DOHH2 (cell line): Measurements from ENCODE around the gene DCST2.

Experiments
- H3F3A ChIP-seq: fragments of 200-600 bp; sonication (generic), shearing (Covaris generic); 2 replicates; pipeline ENCODE4 v1.6.0; 2016; ENCODE audit warnings: antibody characterized with exemption, mild to moderate bottlenecking; ENCODE audit not compliant: control insufficient read depth, insufficient read depth
- H3K27ac ChIP-seq: fragments of 200-600 bp; sonication (generic); 2 replicates; pipeline ENCODE4 v1.5.1; 2014; ENCODE audit warnings: low read depth, mild to moderate bottlenecking, low read length, moderate library complexity
- H3K27me3 ChIP-seq: fragments of 200-600 bp; sonication (generic); 2 replicates; pipeline ENCODE4 v1.6.1; 2014; ENCODE audit warnings: mild to moderate bottlenecking, low read length, mixed read lengths; ENCODE audit not compliant: control insufficient read depth
- H3K36me3 ChIP-seq: fragments of 200-600 bp; sonication (generic); 2 replicates; pipeline ENCODE4 v1.6.1; 2014; ENCODE audit warnings: mild to moderate bottlenecking, low read length, moderate library complexity, mixed read lengths; ENCODE audit not compliant: control insufficient read depth
- H3K4me1 ChIP-seq: fragments of 200-600 bp; sonication (generic); 2 replicates; pipeline ENCODE4 v1.6.1; 2014; ENCODE audit warnings: mild to moderate bottlenecking, low read length, mixed read lengths; ENCODE audit not compliant: control insufficient read depth
- H3K4me2 ChIP-seq: fragments of 200-600 bp; sonication (generic); 2 replicates; pipeline ENCODE4 v1.6.0; 2014; ENCODE audit warnings: mild to moderate bottlenecking, low read length, moderate library complexity
- H3K4me3 ChIP-seq: fragments of 200-600 bp; sonication (generic); 2 replicates; pipeline ENCODE4 v1.5.1; 2014; ENCODE audit warnings: mild to moderate bottlenecking, low read length, mixed read lengths
- H3K79me2 ChIP-seq: fragments of 200-600 bp; sonication (generic); 2 replicates; pipeline ENCODE4 v1.6.1; 2014; ENCODE audit warnings: mild to moderate bottlenecking, low read length, mixed read lengths; ENCODE audit not compliant: control insufficient read depth
- H3K9me2 ChIP-seq: fragments of 200-600 bp; sonication (generic); replicated peaks from 2 replicates; pipeline ENCODE4 v1.6.1; 2014; ENCODE audit warnings: mild to moderate bottlenecking, low read length, mixed read lengths; ENCODE audit not compliant: control insufficient read depth
- H3K9me3 ChIP-seq: fragments of 200-600 bp; sonication (generic); 2 replicates; pipeline ENCODE4 v1.6.1; 2014; ENCODE audit warnings: antibody characterized with exemption, low read length, mixed read lengths; ENCODE audit not compliant: control insufficient read depth, insufficient read depth
- H4K20me1 ChIP-seq: fragments of 200-600 bp; sonication (generic); 2 replicates; pipeline ENCODE4 v1.6.0; 2014; ENCODE audit warnings: low read depth, mild to moderate bottlenecking, antibody characterized with exemption, low read length, moderate library complexity; ENCODE audit not compliant: control insufficient read depth, insufficient read depth
- CTCF ChIP-seq: fragments of 200-600 bp; sonication (generic); IDR thresholded peaks from one replicate; pipeline ENCODE4 v1.5.1; 2014; ENCODE audit warnings: antibody characterized with exemption, mild to moderate bottlenecking, low read depth, low read length; ENCODE audit not compliant: poor library complexity, severe bottlenecking
- EZH2phosphoT487 ChIP-seq: fragments of 200-600 bp; sonication (generic); IDR thresholded peaks from 2 replicates; pipeline ENCODE4 v1.6.1; 2017; ENCODE audit warnings: borderline replicate concordance, mild to moderate bottlenecking, antibody characterized with exemption, low read length, moderate library complexity, mixed read lengths

DCST2 gene

GRCh38 chr1:154992721-154993571 is 40.6 kb downstream of the DCST2 start:
- Histone ChIP-seq H3F3A (peaks cover 19% of the 10 kb centered on the region), H3K4me3 (no peak overlapping the region), H3K9me3 (no peaks in the 10 kb centered on the region), H4K20me1 (peaks cover 8% of the 10 kb centered on the region; the same call in 1 of the 2 replicates), H3K27ac (no peak overlapping the region), H3K36me3 (peaks cover 29% of the 10 kb centered on the region), H3K4me2 (no peak overlapping the region), H3K9me2 (no peaks in the 10 kb centered on the region), H3K4me1 (no peaks in the 10 kb centered on the region), H3K79me2 (peaks cover 14% of the 10 kb centered on the region), H3K27me3 (no peaks in the 10 kb centered on the region)
- TF ChIP-seq EZH2phosphoT487 = no peak
- TF ChIP-seq CTCF = no peak

- peaks cover 8% of the 10 kb centered on the region for H3F3A ChIP-seq
- H3K4me1 ChIP-seq = no peaks in the 10 kb centered on the region
- H3K27me3 ChIP-seq = no peaks in the 10 kb centered on the region
- no peaks in the 10 kb centered on the region for H3K9me3 ChIP-seq
- H4K20me1 ChIP-seq = peaks cover 9% of the 10 kb centered on the region; the same call in 1 of the 2 replicates
- peaks cover 38% of the 10 kb centered on the region for H3K79me2 ChIP-seq
- no peaks in the 10 kb centered on the region for H3K9me2 ChIP-seq
- H3K36me3 ChIP-seq = peaks cover 48% of the 10 kb centered on the region
- no peak overlapping the region for H3K4me2 ChIP-seq
- no peak overlapping the region for H3K4me3 ChIP-seq
- TF ChIP-seq EZH2phosphoT487 = no peak
- TF ChIP-seq CTCF = no peak
- no peak overlapping the region for H3K27ac ChIP-seq
Measured at GRCh38 chr1:154990276-154990675, 43.3 kb downstream of the DCST2 start.

- peaks cover 6% of the 10 kb centered on the region for H3K4me1 ChIP-seq
- peaks cover 47% of the 10 kb centered on the region for H3K79me2 ChIP-seq
- H4K20me1 ChIP-seq = peaks cover 9% of the 10 kb centered on the region; the same call in 1 of the 2 replicates
- H3K4me2 ChIP-seq = no peak overlapping the region
- no peaks in the 10 kb centered on the region for H3K27me3 ChIP-seq
- peaks cover 53% of the 10 kb centered on the region for H3K36me3 ChIP-seq
- peaks cover 7% of the 10 kb centered on the region for H3F3A ChIP-seq
- H3K9me2 ChIP-seq = no peaks in the 10 kb centered on the region
- H3K9me3 ChIP-seq = no peaks in the 10 kb centered on the region
- no peak overlapping the region for H3K27ac ChIP-seq
- TF ChIP-seq CTCF (no peak), EZH2phosphoT487 (no peak)
- H3K4me3 ChIP-seq = no peak overlapping the region
Measured at GRCh38 chr1:154989195-154989860, 44.3 kb downstream of the DCST2 start.
